Breast epithelium (tissue), 4 donors: ENCODE results near the gene ZNF593. TPM values are rescaled to one million over a fixed set of nuclear protein-coding genes. Genes with fewer than 3 reads are reported as not detected.

Source experiments
- DNase-seq, 2 donors: peaks; one replicate each; pipeline ENCODE4 v3.0.0-alpha.2; 2019; ENCODE audit warnings: low spot score in 2 of 2
- H3K27ac ChIP-seq, 2 donors: fragments of 200-600 bp; sonication (generic) in 1 of 2; one replicate each; pipeline ENCODE4 v1.5.1; 2016 to 2019; ENCODE audit warnings: mild to moderate bottlenecking in 1 of 2
- H3K27me3 ChIP-seq, 2 donors: fragments of 200-600 bp; sonication (generic) in 1 of 2; one replicate each; pipeline versions ENCODE4 v1.5.1 to v1.6.0; 2017 to 2019; ENCODE audit warnings: control low read depth in 1 of 2, mild to moderate bottlenecking in 1 of 2
- H3K36me3 ChIP-seq: fragments of 200-600 bp; one replicate; pipeline ENCODE4 v1.5.1; 2019
- H3K4me1 ChIP-seq, 2 donors: fragments of 200-600 bp; sonication (generic); one replicate each; pipeline ENCODE4 v1.5.1; 2016 to 2019; ENCODE audit warnings: control low read depth in 1 of 2
- H3K4me3 ChIP-seq, 3 donors: fragments of 200-600 bp; sonication (generic); 1 replicate in 2 of 3; 2 replicates in 1 of 3; pipeline ENCODE4 v1.5.1; 2016 to 2019; ENCODE audit warnings: mild to moderate bottlenecking in 3 of 3, moderate library complexity in 2 of 3
- H3K9me3 ChIP-seq, 2 donors: fragments of 200-600 bp; sonication (generic) in 1 of 2; one replicate each; pipeline ENCODE4 v1.5.1; 2016 to 2019; ENCODE audit warnings: control low read depth in 1 of 2
- CTCF ChIP-seq, 3 donors: fragments of 450-650 bp; IDR thresholded peaks; one replicate each; pipeline ENCODE4 v1.5.1; 2016 to 2017; ENCODE audit warnings: antibody characterized with exemption in 3 of 3, mild to moderate bottlenecking in 3 of 3, moderate library complexity in 3 of 3
- POLR2A ChIP-seq: fragments of 450-650 bp; IDR thresholded peaks from one replicate; pipeline ENCODE4 v1.6.1; 2016; ENCODE audit warnings: antibody characterized with exemption, mild to moderate bottlenecking, moderate library complexity
- POLR2AphosphoS5 ChIP-seq, 3 donors: sonication (generic); formaldehyde crosslinking; IDR thresholded peaks; one replicate each; pipeline ENCODE4 v1.6.1; 2017; ENCODE audit warnings: antibody characterized with exemption in 3 of 3
- intact Hi-C: fragments of 100-400 bp; cut with DNase I; formaldehyde crosslinking; loops from one replicate; pipeline ENCODE4 v1.15.1; 2023; ENCODE audit warnings: low total_unique reads
- total RNA-seq, 3 donors: library from RNA; depleted of rRNA; stranded (reverse); fragments of >200 nt; gene quantifications; one replicate each; pipeline ENCODE4 v1.1.0, GENCODE V29; 2016

The ZNF593 gene
- total RNA-seq, 3 donors from 2014 or later, result 26.4 to 39.7 (median 31.9) TPM

DNA sequence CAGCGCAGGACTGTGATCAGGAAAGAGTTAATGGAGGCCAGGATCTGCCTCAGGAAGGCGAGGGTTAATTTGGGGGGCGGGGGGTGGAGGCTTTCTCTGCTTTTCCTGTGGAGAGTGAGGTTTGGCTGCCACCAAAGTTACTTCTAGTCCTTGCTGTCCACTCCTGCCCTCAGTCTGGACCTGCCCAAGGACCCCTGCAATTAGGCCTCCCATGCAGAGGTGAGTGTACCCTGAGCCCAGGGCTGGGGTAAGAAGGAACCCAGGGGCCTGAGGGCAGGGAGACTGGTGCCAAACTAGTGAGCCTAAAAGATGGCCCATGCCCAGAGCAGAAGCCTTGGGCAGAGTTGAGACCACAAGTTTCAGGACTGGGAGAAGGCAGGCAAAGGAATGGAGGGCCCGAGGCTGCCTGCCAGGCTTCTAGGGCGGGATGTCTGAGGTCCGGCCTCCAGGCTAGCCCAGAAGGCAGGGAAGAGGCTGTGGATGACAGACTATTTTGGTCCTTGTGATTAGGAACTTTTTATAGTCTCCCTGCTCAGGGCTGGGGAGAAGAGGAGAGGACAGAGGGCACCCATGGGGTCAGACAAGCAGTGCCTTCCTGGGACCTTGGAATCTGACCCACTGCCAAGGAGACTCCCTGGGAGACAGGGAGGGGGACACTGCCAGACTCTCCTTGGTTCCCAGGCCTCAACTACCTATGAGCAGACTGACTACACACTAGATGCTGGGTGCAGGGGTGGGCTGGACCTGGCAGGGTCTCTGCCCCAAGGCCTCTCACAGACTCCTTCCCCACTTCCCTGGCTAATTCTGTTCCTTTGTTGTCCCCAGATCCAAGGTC, 10.6 kb upstream of the ZNF593 start, which contains the start of gene FAM110D:
FAM110D (plus strand) TSS at position 172 of the 835 bp plus-strand sequence. CDS start 2,213 bp downstream, outside the sequence.
- intact Hi-C loops, result loop anchor here (10.0 kb wide), 1 partner anchor 54 kb away; no protein-coding TSS in a partner anchor
- TF ChIP-seq POLR2AphosphoS5 (IDR thresholded peaks at IDR 0.05), result no peak
- no peak for TF ChIP-seq CTCF (IDR thresholded peaks at IDR 0.05)
- no peak for TF ChIP-seq POLR2A
- peaks cover 4 to 19% of the 10 kb centered on the region in 2 donors for H3K27me3 ChIP-seq
- no peaks in the 10 kb centered on the region for H3K36me3 ChIP-seq
- peak within 1 kb of the TSS; percentile 48 to 58 (median 53) for H3K4me3 ChIP-seq
- no peaks in the 10 kb centered on the region for H3K9me3 ChIP-seq
- H3K27ac ChIP-seq, result peak within 1 kb of the TSS in 1 of 2 donors; percentile 38
- H3K4me1 ChIP-seq, result no peaks in the 10 kb centered on the region
- peak in 1 of 2 donors; percentile 45 for DNase-seq

GRCh38 chr1:26159743-26160039, 10.0 kb upstream of the ZNF593 start:
- Histone ChIP-seq H3K4me3 (peak overlapping the region; percentile 48 to 58 (median 53)), H3K27ac (no peak overlapping the region), H3K9me3 (no peaks in the 10 kb centered on the region), H3K27me3 (peaks cover 4 to 19% of the 10 kb centered on the region in 2 donors), H3K4me1 (no peaks in the 10 kb centered on the region), H3K36me3 (no peaks in the 10 kb centered on the region)
- intact Hi-C loops, result loop anchor here (10.0 kb wide), 2 partner anchors 55 to 75 kb away; partner anchors contain the start of gene CEP85
- peak in 1 of 2 donors; percentile 20 for DNase-seq
- TF ChIP-seq POLR2AphosphoS5 (IDR thresholded peaks at IDR 0.05) (no peak), POLR2A (no peak), CTCF (IDR thresholded peaks at IDR 0.05) (no peak)

DNA sequence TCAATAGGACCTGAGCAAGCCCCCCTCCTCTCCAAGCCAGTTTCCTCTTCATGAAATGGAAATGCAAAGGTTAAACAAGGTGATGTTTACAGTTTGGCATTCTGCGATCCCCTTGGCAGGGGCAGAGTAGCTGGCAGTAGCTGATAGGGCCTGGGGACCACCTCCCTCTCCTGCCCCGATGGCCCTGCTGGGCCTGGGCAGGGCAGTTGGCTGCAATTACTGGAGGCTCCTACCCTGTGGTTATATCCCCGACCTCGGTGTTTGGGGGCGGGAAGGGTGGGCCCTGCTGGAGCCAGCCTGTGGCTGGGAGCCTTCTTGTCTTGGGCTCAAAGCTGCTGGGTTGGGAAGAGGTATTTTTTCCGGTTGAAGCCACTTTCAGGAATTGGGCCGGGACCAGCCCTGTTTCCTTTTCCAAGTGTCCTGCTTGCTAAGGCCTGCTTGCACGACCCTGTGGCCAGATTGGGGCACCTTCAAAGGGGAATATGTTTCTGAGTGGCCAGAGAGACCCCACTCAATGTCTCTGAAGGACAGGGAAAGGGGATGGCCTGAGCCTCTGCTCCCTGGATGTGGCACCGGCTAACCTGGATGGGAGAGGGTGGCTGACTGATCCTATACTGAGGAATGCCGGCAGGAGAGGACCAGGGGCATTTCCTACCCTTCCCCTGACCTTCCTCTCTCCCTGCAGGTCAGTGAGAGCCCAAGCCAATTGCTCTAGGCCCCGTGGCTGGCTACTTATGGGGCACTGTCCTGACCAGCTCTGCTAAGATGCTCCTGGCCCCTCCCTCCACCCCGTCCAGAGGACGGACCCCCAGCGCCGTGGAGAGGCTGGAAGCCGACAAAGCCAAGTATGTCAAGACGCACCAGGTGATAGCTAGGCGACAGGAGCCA, 8.9 kb upstream of the ZNF593 start:
- Histone ChIP-seq H3K36me3 (no peaks in the 10 kb centered on the region), H3K4me3 (peak overlapping the region; percentile 48 to 68 (median 58)), H3K27me3 (peaks cover 4 to 19% of the 10 kb centered on the region in 2 donors), H3K4me1 (no peaks in the 10 kb centered on the region), H3K27ac (no peak overlapping the region), H3K9me3 (no peaks in the 10 kb centered on the region)
- TF ChIP-seq POLR2AphosphoS5 (IDR thresholded peaks at IDR 0.05), result no peak
- no peak for TF ChIP-seq CTCF (IDR thresholded peaks at IDR 0.05)
- TF ChIP-seq POLR2A, result no peak
- no peak for DNase-seq
- intact Hi-C loops, result loop anchor here (10.0 kb wide), 1 partner anchor 74 kb away; the partner anchor contains the start of gene CEP85

DNA sequence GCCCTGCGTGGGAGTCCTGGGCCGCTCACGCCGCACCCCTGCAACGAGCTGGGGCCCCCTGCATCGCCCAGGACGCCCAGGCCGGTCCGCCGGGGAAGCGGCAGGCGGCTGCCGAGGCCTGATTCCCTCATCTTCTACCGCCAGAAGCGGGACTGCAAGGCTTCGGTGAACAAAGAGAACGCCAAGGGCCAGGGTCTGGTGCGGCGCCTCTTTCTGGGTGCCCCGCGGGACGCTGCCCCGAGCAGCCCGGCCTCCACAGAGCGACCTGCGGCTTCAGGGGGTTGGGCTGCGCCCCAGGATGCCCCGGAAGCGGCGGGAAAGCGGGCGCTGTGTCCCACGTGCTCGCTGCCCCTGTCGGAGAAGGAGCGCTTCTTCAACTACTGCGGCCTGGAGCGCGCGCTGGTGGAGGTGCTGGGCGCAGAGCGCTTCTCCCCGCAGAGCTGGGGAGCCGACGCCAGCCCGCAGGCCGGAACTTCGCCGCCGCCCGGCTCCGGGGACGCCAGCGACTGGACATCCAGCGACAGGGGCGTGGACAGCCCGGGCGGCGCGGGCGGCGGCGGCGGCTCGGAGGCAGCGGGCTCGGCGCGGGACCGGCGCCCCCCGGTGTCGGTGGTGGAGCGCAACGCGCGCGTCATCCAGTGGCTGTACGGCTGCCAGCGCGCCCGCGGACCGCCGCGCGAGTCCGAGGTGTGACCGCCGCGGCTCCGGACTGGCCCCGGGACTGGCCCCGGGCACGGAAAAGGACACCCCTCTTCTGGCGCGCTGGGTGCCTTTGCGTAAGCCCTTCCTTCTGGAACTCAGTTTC, 8.1 kb upstream of the ZNF593 start:
- Histone ChIP-seq H3K27me3 (peaks cover 4 to 17% of the 10 kb centered on the region in 2 donors), H3K27ac (peak overlapping the region in 1 of 2 donors; percentile 44), H3K9me3 (no peaks in the 10 kb centered on the region), H3K4me3 (peak overlapping the region; percentile 48 to 68 (median 58)), H3K36me3 (no peaks in the 10 kb centered on the region), H3K4me1 (no peaks in the 10 kb centered on the region)
- DNase-seq, result no peak
- intact Hi-C loops, result loop anchor here (10.0 kb wide), 1 partner anchor 73 kb away; the partner anchor contains the start of gene CEP85
- TF ChIP-seq POLR2AphosphoS5 (IDR thresholded peaks at IDR 0.05) (no peak), CTCF (IDR thresholded peaks at IDR 0.05) (peak in 1 of 3 donors; percentile 19)
